ENCODE measurements around the gene FRMD4B.
"Not testable (repeated sequence)": the region's sequence is repeated elsewhere in the genome, so short reads cannot be mapped to it uniquely, and the experiment has no call there.

FRMD4B gene

DNA sequence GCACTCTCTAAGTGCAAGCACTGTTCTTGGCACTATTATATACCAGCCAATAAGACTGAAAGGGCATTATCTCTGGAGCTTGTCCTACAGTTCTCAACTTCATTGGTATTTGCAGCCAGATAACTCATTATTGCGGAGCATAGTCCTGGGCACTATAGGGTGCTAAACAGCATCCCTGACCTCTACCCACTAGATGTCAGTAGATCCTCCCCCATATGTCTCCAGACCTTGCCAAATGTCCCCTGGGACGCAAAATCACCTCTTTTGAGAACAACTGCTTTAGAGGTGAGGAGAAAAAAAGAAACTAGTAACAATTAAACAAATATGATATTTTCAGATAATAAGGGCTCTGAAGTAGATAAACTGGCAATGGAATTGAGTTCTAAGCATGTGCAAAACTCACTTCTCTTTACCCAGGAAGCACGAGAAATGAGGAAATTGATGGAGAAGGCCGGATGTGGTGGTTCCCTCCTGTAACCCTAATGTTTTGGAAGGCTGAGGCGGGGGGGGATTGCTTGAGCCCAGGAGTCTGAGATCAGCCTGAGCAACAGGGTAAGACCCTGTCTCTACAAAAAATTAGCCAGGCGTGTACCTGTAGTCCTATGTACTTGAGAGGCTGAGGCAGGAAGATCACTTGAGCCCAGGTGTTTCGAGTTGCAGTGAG is 61.4 kb downstream of the FRMD4B start:
- Mint-ChIP-seq H3K27ac (ENCODE audit: low read depth) (peak overlapping the region; percentile 66), H3K9me3 (no peaks in the 10 kb centered on the region), H3K4me3 (no peak overlapping the region), H3K36me3 (ENCODE audit: insufficient read depth) (peaks cover 3% of the 10 kb centered on the region), H3K27me3 (no peaks in the 10 kb centered on the region), H3K4me1 (peaks cover 27% of the 10 kb centered on the region)
- DNase-seq (ENCODE audit: low spot score in 2 of 2) (no peak), ATAC-seq (replicated peaks; ENCODE audit: extremely low read depth, poor library complexity, severe bottlenecking) (peak; percentile 29)

GRCh38 chr3:69323941-69324340 is 61.9 kb downstream of the FRMD4B start:
- peaks cover 3% of the 10 kb centered on the region for H3K36me3 Mint-ChIP-seq (ENCODE audit: insufficient read depth)
- ATAC-seq (replicated peaks; ENCODE audit: extremely low read depth, poor library complexity, severe bottlenecking) (no peak), DNase-seq (ENCODE audit: low spot score in 2 of 2) (no peak)
- no peak overlapping the region for H3K27ac Mint-ChIP-seq (ENCODE audit: low read depth)
- H3K4me3 Mint-ChIP-seq = no peak overlapping the region
- no peaks in the 10 kb centered on the region for H3K27me3 Mint-ChIP-seq
- no peaks in the 10 kb centered on the region for H3K9me3 Mint-ChIP-seq
- peaks cover 26% of the 10 kb centered on the region for H3K4me1 Mint-ChIP-seq

GRCh38 chr3:69322512-69322911 is 63.4 kb downstream of the FRMD4B start:
- H3K27me3 Mint-ChIP-seq; H3K27ac Mint-ChIP-seq (ENCODE audit: low read depth); ATAC-seq (replicated peaks; ENCODE audit: extremely low read depth, poor library complexity, severe bottlenecking); H3K9me3 Mint-ChIP-seq; H3K4me3 Mint-ChIP-seq; DNase-seq (ENCODE audit: low spot score in 2 of 2); H3K36me3 Mint-ChIP-seq (ENCODE audit: insufficient read depth): not testable (repeated sequence)
- H3K4me1 Mint-ChIP-seq = peaks cover 12% of the 10 kb centered on the region

GRCh38 chr3:69322158-69322509 is 63.8 kb downstream of the FRMD4B start:
- no peak for ATAC-seq (replicated peaks; ENCODE audit: extremely low read depth, poor library complexity, severe bottlenecking)
- Mint-ChIP-seq H3K27me3 (no peaks in the 10 kb centered on the region), H3K4me3 (no peak overlapping the region), H3K36me3 (ENCODE audit: insufficient read depth) (peaks cover 3% of the 10 kb centered on the region), H3K4me1 (peaks cover 11% of the 10 kb centered on the region), H3K27ac (ENCODE audit: low read depth) (no peak overlapping the region), H3K9me3 (no peaks in the 10 kb centered on the region)
- DNase-seq (ENCODE audit: low spot score in 2 of 2) = no peak

DNA sequence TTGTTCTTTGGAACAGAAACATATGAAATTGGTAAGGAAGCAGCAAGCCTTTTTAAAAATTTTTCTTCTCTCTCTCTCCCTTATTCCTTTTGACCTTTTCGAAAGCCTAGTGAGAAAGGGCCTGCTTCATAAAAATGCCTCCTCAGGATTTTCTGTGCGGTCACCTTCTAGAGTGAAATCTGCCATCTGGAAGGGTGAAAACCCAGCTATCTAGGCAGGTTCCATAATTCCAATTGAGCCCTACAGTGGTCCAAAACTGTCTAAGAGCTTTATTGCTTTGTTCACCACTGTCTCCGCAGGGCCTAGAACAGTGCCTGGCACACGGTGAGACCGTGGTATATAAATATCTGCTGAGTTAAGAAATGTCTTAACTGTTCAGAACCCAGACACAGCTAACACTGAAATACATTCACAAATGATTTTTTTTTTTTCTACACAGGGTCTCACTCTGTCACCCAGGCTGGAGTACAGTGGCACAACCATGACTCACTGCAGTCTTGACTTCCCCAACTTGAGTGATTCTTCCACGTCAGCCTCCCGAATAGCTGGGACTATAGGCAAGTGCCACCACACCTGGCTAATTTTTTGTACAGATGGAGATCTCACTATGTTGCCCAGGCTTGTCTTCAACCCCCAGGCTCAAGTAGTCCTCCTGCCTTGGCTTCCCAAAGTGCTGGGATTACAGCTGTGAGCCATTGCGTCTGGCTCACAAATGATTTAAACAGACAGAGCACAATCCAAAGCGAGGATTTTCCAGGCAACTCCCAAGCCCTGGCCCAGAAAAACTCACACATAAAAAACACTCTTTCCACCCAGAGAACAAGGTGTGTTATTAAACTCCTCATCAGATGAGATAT is 64.4 kb downstream of the FRMD4B start:
- no peaks in the 10 kb centered on the region for H3K27me3 Mint-ChIP-seq
- H3K4me1 Mint-ChIP-seq = peaks cover 5% of the 10 kb centered on the region
- H3K36me3 Mint-ChIP-seq (ENCODE audit: insufficient read depth) = peaks cover 2% of the 10 kb centered on the region
- no peaks in the 10 kb centered on the region for H3K9me3 Mint-ChIP-seq
- no peak overlapping the region for H3K4me3 Mint-ChIP-seq
- ATAC-seq (replicated peaks; ENCODE audit: extremely low read depth, poor library complexity, severe bottlenecking) = no peak
- DNase-seq (ENCODE audit: low spot score in 2 of 2) = no peak
- no peak overlapping the region for H3K27ac Mint-ChIP-seq (ENCODE audit: low read depth)

GRCh38 chr3:69320871-69321271 is 65.0 kb downstream of the FRMD4B start:
- no peak overlapping the region for H3K27ac Mint-ChIP-seq (ENCODE audit: low read depth)
- H3K27me3 Mint-ChIP-seq = no peaks in the 10 kb centered on the region
- no peak for DNase-seq (ENCODE audit: low spot score in 2 of 2)
- H3K4me3 Mint-ChIP-seq = no peak overlapping the region
- no peaks in the 10 kb centered on the region for H3K9me3 Mint-ChIP-seq
- H3K36me3 Mint-ChIP-seq (ENCODE audit: insufficient read depth) = peaks cover under 1% of the 10 kb centered on the region
- no peaks in the 10 kb centered on the region for H3K4me1 Mint-ChIP-seq
- ATAC-seq (replicated peaks; ENCODE audit: extremely low read depth, poor library complexity, severe bottlenecking) = no peak

DNA sequence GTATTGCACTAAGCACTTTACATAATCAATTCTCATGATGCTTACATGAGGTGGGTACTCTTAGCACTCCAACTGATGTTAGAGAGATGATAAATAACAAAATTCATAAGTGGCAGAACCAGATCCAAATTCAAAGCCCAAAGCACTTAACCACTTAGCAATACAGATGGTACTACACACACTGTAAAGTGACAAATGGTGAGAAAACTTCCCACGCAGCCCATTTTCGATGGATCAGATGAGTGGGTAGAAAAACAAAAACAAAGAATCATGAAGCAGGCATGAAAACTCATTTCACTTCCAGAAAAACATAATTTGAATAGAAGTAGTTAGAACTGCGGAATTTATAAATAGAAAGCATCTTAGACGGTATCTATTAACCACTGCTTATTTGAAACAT is 66.2 kb downstream of the FRMD4B start:
- Mint-ChIP-seq H3K4me3 (no peak overlapping the region), H3K27me3 (no peaks in the 10 kb centered on the region), H3K9me3 (no peaks in the 10 kb centered on the region), H3K4me1 (no peaks in the 10 kb centered on the region), H3K27ac (ENCODE audit: low read depth) (no peak overlapping the region), H3K36me3 (ENCODE audit: insufficient read depth) (no peaks in the 10 kb centered on the region)
- DNase-seq (ENCODE audit: low spot score in 2 of 2) (no peak), ATAC-seq (replicated peaks; ENCODE audit: extremely low read depth, poor library complexity, severe bottlenecking) (no peak)

DNA sequence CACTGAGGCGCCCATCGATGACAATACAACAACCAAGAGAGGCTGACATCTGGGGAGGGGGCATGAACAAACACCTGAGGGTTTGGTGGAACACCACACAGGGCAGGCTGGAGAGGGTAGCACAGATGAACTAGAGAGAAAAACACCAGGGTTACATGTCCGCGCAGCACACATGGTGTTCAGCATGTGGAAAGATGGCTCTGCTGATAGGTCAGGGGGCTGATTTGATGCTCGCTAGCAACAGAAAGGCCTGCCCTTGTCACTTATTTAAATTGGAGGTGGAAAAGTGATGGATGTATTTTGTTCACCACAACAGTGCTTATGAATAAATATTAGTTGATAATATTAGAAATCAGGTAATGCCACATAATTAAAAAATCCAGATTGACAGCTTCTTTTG is 67.5 kb downstream of the FRMD4B start:
- Mint-ChIP-seq H3K9me3 (no peaks in the 10 kb centered on the region), H3K27me3 (no peaks in the 10 kb centered on the region), H3K27ac (ENCODE audit: low read depth) (no peak overlapping the region), H3K4me1 (no peaks in the 10 kb centered on the region), H3K36me3 (ENCODE audit: insufficient read depth) (no peaks in the 10 kb centered on the region), H3K4me3 (no peak overlapping the region)
- no peak for ATAC-seq (replicated peaks; ENCODE audit: extremely low read depth, poor library complexity, severe bottlenecking)
- no peak for DNase-seq (ENCODE audit: low spot score in 2 of 2)

- Mint-ChIP-seq H3K27ac (ENCODE audit: low read depth) (no peak overlapping the region), H3K36me3 (ENCODE audit: insufficient read depth) (no peaks in the 10 kb centered on the region), H3K27me3 (no peaks in the 10 kb centered on the region), H3K9me3 (no peaks in the 10 kb centered on the region), H3K4me3 (no peak overlapping the region), H3K4me1 (no peaks in the 10 kb centered on the region)
- no peak for ATAC-seq (replicated peaks; ENCODE audit: extremely low read depth, poor library complexity, severe bottlenecking)
- no peak for DNase-seq (ENCODE audit: low spot score in 2 of 2)
Observed at GRCh38 chr3:69313251-69313650, 72.6 kb downstream of the FRMD4B start.

DNA sequence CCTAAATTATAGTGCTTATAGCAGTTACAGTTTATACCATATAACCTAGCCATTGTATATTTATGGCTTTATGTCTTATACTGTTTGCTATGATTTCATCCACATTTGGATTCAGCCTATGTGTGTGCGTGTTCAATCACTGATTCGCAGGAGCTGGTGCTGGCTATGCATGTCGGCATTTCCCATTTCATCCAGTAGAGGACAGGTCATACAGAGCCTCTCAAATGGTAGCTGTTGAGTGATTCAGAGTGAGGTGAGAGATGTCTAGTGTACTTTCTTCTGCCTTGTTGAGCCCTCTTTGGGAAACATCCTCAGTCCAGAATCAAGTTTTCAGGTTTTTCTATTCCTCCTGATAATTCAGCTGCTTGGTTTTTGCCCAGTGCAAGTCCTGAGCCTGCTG is 76.1 kb downstream of the FRMD4B start:
- Mint-ChIP-seq H3K27ac (ENCODE audit: low read depth) (no peak overlapping the region), H3K9me3 (no peaks in the 10 kb centered on the region), H3K27me3 (no peaks in the 10 kb centered on the region), H3K4me3 (no peak overlapping the region), H3K36me3 (ENCODE audit: insufficient read depth) (no peaks in the 10 kb centered on the region), H3K4me1 (peaks cover 6% of the 10 kb centered on the region)
- DNase-seq (ENCODE audit: low spot score in 2 of 2) = no peak
- no peak for ATAC-seq (replicated peaks; ENCODE audit: extremely low read depth, poor library complexity, severe bottlenecking)

- Mint-ChIP-seq H3K4me3 (no peak overlapping the region), H3K27ac (ENCODE audit: low read depth) (no peak overlapping the region), H3K27me3 (no peaks in the 10 kb centered on the region), H3K36me3 (ENCODE audit: insufficient read depth) (no peaks in the 10 kb centered on the region), H3K4me1 (peaks cover 6% of the 10 kb centered on the region), H3K9me3 (no peaks in the 10 kb centered on the region)
- ATAC-seq (replicated peaks; ENCODE audit: extremely low read depth, poor library complexity, severe bottlenecking) (peak; percentile 98), DNase-seq (ENCODE audit: low spot score in 2 of 2) (peak; percentile 34 to 55)
Observed at GRCh38 chr3:69306239-69307185, 79.4 kb downstream of the FRMD4B start.

- Mint-ChIP-seq H3K4me1 (peaks cover 6% of the 10 kb centered on the region), H3K27me3 (no peaks in the 10 kb centered on the region), H3K9me3 (no peaks in the 10 kb centered on the region), H3K4me3 (no peak overlapping the region), H3K27ac (ENCODE audit: low read depth) (no peak overlapping the region), H3K36me3 (ENCODE audit: insufficient read depth) (no peaks in the 10 kb centered on the region)
- no peak for DNase-seq (ENCODE audit: low spot score in 2 of 2)
- no peak for ATAC-seq (replicated peaks; ENCODE audit: extremely low read depth, poor library complexity, severe bottlenecking)
Observed at GRCh38 chr3:69305011-69305410, 80.9 kb downstream of the FRMD4B start.
